Endothelial cell of umbilical vein (primary cell): ENCODE measurements around the gene GNAL. TPM values are rescaled to one million over a fixed set of nuclear protein-coding genes. Genes with fewer than 3 reads are reported as not detected.
"Not testable (repeated sequence)": the region's sequence is repeated elsewhere in the genome, so short reads cannot be mapped to it uniquely, and the experiment has no call there.

ENCODE experiments used
- BruUV-seq: library from RNA; stranded (reverse); fragments of 400-500 nt; replicated peaks from 2 replicates; lab custom pipeline; 2021; lab: Mats Ljungman, UMichigan
- CTCF ChIA-PET: fragments of 300-600, 350-600 bp; sonication (Branson Sonifier 250); formaldehyde crosslinking; loops from one replicate; lab custom pipeline; 2021; ENCODE audit warnings: antibody characterized with exemption, inconsistent platforms; lab: Charles Lee
- POLR2A ChIA-PET: fragments of 300-600, 350-600 bp; sonication (Branson Sonifier 250); formaldehyde crosslinking; loops from one replicate; lab custom pipeline; 2021; ENCODE audit warnings: antibody characterized with exemption, inconsistent platforms; lab: Charles Lee
- DNase-seq: peaks from one replicate; pipeline ENCODE4 v3.0.0-alpha.2; 2011; ENCODE audit warnings: low read depth, low spot score
- FAIRE-seq: peaks from 2 replicates; lab custom pipeline; 2011; peaks lifted over from hg19 to GRCh38; lab: Jason Lieb, UNC
- H2AFZ ChIP-seq: 2 replicates; pipeline ENCODE4 v1.6.0; 2012; ENCODE audit warnings: low read depth, low read length, control low read depth, inconsistent platforms
- H3K27ac ChIP-seq: 2 replicates; pipeline ENCODE4 v1.5.1; 2011; ENCODE audit warnings: low read depth, mild to moderate bottlenecking, control low read depth, low read length, moderate library complexity; ENCODE audit not compliant: insufficient read depth
- H3K27me3 ChIP-seq, 2 experiments: 2 replicates each; pipeline versions ENCODE4 v1.6.0 to v1.6.1; 2011; ENCODE audit warnings: low read length in 2 of 2, mixed read lengths in 1 of 2; ENCODE audit not compliant: control insufficient read depth in 2 of 2, insufficient read depth in 2 of 2
- H3K36me3 ChIP-seq, 2 experiments: 2 replicates in 1 of 2; 3 replicates in 1 of 2; pipeline ENCODE4 v1.5.1; 2011; ENCODE audit warnings: low read length in 2 of 2, mild to moderate bottlenecking in 1 of 2, moderate library complexity in 1 of 2; ENCODE audit not compliant: control insufficient read depth in 2 of 2, insufficient read depth in 2 of 2; ENCODE audit errors: extremely low read depth in 1 of 2
- H3K4me1 ChIP-seq: 3 replicates; pipeline ENCODE4 v1.5.1; 2011; ENCODE audit warnings: mild to moderate bottlenecking, low read length; ENCODE audit not compliant: control insufficient read depth, insufficient read depth; ENCODE audit errors: extremely low read depth
- H3K4me2 ChIP-seq: 2 replicates; pipeline ENCODE4 v1.6.1; 2011; ENCODE audit warnings: low read length, control low read depth, mixed read lengths; ENCODE audit not compliant: insufficient read depth
- H3K4me3 ChIP-seq, 3 experiments: fragments of 200-600 bp in 1 of 3; sonication (generic), shearing (Covaris generic) in 1 of 3; replicated peaks in 1 of 3; 2 replicates each; pipeline ENCODE4 v1.5.1; 2011 to 2016; ENCODE audit warnings: control low read depth in 3 of 3, low read length in 3 of 3, mild to moderate bottlenecking in 2 of 3, inconsistent platforms in 1 of 3, low read depth in 1 of 3, moderate library complexity in 1 of 3; ENCODE audit not compliant: insufficient read depth in 1 of 3
- H3K79me2 ChIP-seq: 2 replicates; pipeline ENCODE4 v1.6.0; 2012; ENCODE audit warnings: low read length, inconsistent platforms; ENCODE audit not compliant: control insufficient read depth, insufficient read depth
- H3K9ac ChIP-seq: replicated peaks from 2 replicates; pipeline ENCODE3; 2011; ENCODE audit warnings: low read length, control low read depth; ENCODE audit not compliant: insufficient read depth; ENCODE audit errors: extremely low read depth
- H3K9me1 ChIP-seq: replicated peaks from 3 replicates; pipeline ENCODE4 v1.6.0; 2011; ENCODE audit warnings: mild to moderate bottlenecking, low read length; ENCODE audit not compliant: control insufficient read depth, insufficient read depth; ENCODE audit errors: extremely low read depth
- H3K9me3 ChIP-seq: replicated peaks from 2 replicates; pipeline ENCODE4 v1.5.1; 2012; ENCODE audit warnings: low read length, inconsistent platforms; ENCODE audit not compliant: control insufficient read depth, insufficient read depth
- H4K20me1 ChIP-seq: replicated peaks from 2 replicates; pipeline ENCODE3; 2011; ENCODE audit warnings: mild to moderate bottlenecking, low read length; ENCODE audit not compliant: control insufficient read depth, insufficient read depth; ENCODE audit errors: extremely low read depth
- EZH2 ChIP-seq: IDR thresholded peaks from 2 replicates; pipeline ENCODE4 v1.6.1; 2012; ENCODE audit warnings: borderline replicate concordance, low read depth, mild to moderate bottlenecking, moderate library complexity, low read length, inconsistent platforms; ENCODE audit not compliant: severe bottlenecking
- FOS ChIP-seq: IDR thresholded peaks from 2 replicates; pipeline ENCODE4 v1.6.1; 2011; ENCODE audit warnings: mild to moderate bottlenecking, low read length, moderate library complexity, borderline replicate concordance; ENCODE audit not compliant: insufficient read depth
- GATA2 ChIP-seq: IDR thresholded peaks from 2 replicates; pipeline ENCODE4 v1.7.0; 2011; ENCODE audit warnings: low read depth, mild to moderate bottlenecking, moderate library complexity, mixed read lengths, low read length; ENCODE audit not compliant: insufficient read length, insufficient read depth
- MAX ChIP-seq: IDR thresholded peaks from 2 replicates; pipeline ENCODE4 v1.6.1; 2011; ENCODE audit not compliant: insufficient read depth, insufficient read length
- MYC ChIP-seq: IDR thresholded peaks from one replicate; pipeline ENCODE4 v1.6.1; 2011; ENCODE audit warnings: mild to moderate bottlenecking, low read depth, low read length
- POLR2A ChIP-seq: IDR thresholded peaks from 2 replicates; pipeline ENCODE4 v1.6.1; 2012; ENCODE audit warnings: low read depth, mild to moderate bottlenecking, control low read depth, low read length
- dilution Hi-C: fragments of 300-500 bp; cut with MboI; formaldehyde crosslinking; loops from one replicate; pipeline ENCODE4 v1.15.0; 2019; ENCODE audit warnings: low sequenced_read_pairs; ENCODE audit not compliant: extremely low pct_ligation_motif_present
- intact Hi-C: fragments of 100-400 bp; cut with micrococcal nuclease; formaldehyde crosslinking; loops from one replicate; pipeline ENCODE4 v1.10.0; 2022
- polyA plus RNA-seq, 4 experiments: library from polyadenylated mRNA; depleted of rRNA in 3 of 4; stranded (reverse) in 3 of 4; unstranded in 1 of 4; fragments of >200 nt; gene quantifications; 2 replicates each; pipeline versions ENCODE4 v1.2.1 to v1.2.3, GENCODE V29; 2011 to 2012; ENCODE audit warnings: missing spikeins in 1 of 4
- total RNA-seq: library from RNA; stranded (reverse); gene quantifications from 2 replicates; pipeline ENCODE4 v1.2.3, GENCODE V29; 2021

GNAL gene
- total and polyA plus RNA-seq, 2 donors (not counting 3 experiments of a cell fraction or from before 2014, with no cell fraction given) = 0.07 to 0.73 TPM

GRCh38 chr18:11689669-11690565, 853 bp downstream of the GNAL start:
- no peaks in the 10 kb centered on the region for H3K36me3 ChIP-seq
- no peak for TF ChIP-seq FOS
- TF ChIP-seq POLR2A = no peak
- no peak for TF ChIP-seq GATA2
- TF ChIP-seq MYC = no peak
- no peak for TF ChIP-seq MAX
- peak; percentile 85 for TF ChIP-seq EZH2
- H3K79me2 ChIP-seq = no peaks in the 10 kb centered on the region
- no peak overlapping the region for H3K9ac ChIP-seq
- intact Hi-C loops = loop anchor here (1.0 to 10.0 kb wide), 2 partner anchors 55 to 257 kb away; no protein-coding TSS in a partner anchor
- peak; percentile 26 for DNase-seq
- dilution Hi-C loops = no loop called here
- peak overlapping the region; percentile 59 for H3K4me2 ChIP-seq
- peak overlapping the region in 2 of 3 experiments; percentile 2 to 34 for H3K4me3 ChIP-seq
- peaks cover 4 to 21% of the 10 kb centered on the region in 2 experiments for H3K27me3 ChIP-seq
- H3K4me1 ChIP-seq = peaks cover 11% of the 10 kb centered on the region
- ChIA-PET CTCF (interaction anchor here (1.0 to 1.2 kb wide), 5 partner anchors 13 to 349 kb away, joined by 3 to 6 read pairs (median 3); no protein-coding TSS in a partner anchor), POLR2A (no interaction called here)
- FAIRE-seq = no peak
- H3K9me3 ChIP-seq = no peaks in the 10 kb centered on the region
- no peak overlapping the region for H3K27ac ChIP-seq
- no peaks in the 10 kb centered on the region for H3K9me1 ChIP-seq
- BruUV-seq = no TSS peak
- no peaks in the 10 kb centered on the region for H4K20me1 ChIP-seq
- peak overlapping the region; percentile 76 for H2AFZ ChIP-seq

- H3K36me3 ChIP-seq, POLR2A ChIA-PET, H3K27ac ChIP-seq, DNase-seq, H3K9me1 ChIP-seq, H2AFZ ChIP-seq, H3K4me2 ChIP-seq, H3K9ac ChIP-seq, dilution Hi-C loops, H3K9me3 ChIP-seq, BruUV-seq, H3K4me3 ChIP-seq, intact Hi-C loops, FAIRE-seq, H3K79me2 ChIP-seq, H4K20me1 ChIP-seq: not testable (repeated sequence)
- CTCF ChIA-PET = interaction anchor here (1.0 to 1.1 kb wide), 2 partner anchors 13 to 38 kb away, joined by 3 read pairs; no protein-coding TSS in a partner anchor
- Histone ChIP-seq H3K27me3 (peaks cover 5 to 21% of the 10 kb centered on the region in 2 experiments), H3K4me1 (peaks cover 11% of the 10 kb centered on the region)
Observed at GRCh38 chr18:11690660-11691059, 1.6 kb downstream of the GNAL start.
